Epithelial cell of proximal tubule (primary cell): ENCODE measurements around the gene TMEM204. TPM values are rescaled to one million over a fixed set of nuclear protein-coding genes. Genes with fewer than 3 reads are reported as not detected.

Experiments used
- DNase-seq: peaks from one replicate; pipeline ENCODE4 v3.0.0-alpha.2; 2011; ENCODE audit warnings: low read depth
- H3K4me3 ChIP-seq: 2 replicates; pipeline ENCODE4 v1.5.1; 2011; ENCODE audit warnings: low read depth, mild to moderate bottlenecking, low read length
- total RNA-seq: library from RNA; depleted of rRNA; stranded (reverse); fragments of >200 nt; gene quantifications from 2 replicates; pipeline ENCODE4 v1.2.3, GENCODE V29; 2015
- TF ChIP-seq, protein P1 (sequence below): conservative IDR thresholded peaks from 2 replicates; pipeline ENCODE4 v1.5.1; 2012; ENCODE audit warnings: low read depth, mild to moderate bottlenecking, low read length

Gene TMEM204
- total RNA-seq, 1 donor from 2014 or later = not detected

DNA sequence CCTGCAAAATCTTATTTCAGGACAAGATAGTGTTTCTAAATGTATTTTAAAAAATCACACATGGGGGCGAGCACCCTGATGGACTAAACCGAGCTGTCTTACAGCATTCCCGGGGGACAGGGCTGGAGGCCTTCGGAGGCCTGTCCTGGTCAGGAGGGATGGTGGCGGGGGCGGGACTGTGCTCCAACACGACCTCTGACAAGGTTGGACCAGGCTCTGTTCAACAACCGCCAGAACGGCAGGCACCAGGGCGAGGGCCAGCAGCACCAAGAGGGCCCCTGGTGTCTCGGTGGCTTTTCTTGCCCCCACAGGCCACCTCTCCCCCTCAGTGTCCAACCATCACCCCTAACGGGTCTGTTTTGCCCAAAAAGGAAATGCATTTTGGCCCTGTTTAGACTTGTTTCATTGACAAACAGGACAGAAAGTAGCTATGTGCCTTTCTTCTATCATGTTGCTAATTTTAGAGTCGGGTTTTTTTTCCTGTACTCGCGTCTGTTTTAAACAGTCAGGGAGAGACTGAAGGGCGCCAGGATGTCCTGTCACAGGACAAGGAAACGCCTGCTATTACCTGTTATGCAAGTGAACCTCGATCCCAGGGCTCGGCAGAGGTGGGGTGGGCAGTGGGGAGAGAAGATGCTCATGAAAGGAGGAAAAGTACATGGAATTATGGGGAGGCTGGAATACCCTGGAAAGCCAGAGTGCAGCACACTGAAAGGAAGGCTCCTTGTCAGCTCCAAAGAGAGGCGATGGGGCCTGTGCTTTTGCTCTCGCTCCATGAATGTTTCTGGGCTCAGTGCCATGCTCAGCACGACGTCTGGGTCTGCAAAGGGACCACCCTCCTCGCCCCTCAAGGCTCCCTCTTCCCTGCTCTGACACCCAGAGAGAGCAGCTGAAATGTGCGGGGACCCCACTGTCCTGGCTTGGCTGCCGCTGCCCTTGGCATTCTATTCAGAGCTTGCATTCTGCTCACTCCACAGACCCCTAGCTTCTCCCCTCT, 11.9 kb downstream of the TMEM204 start:
- DNase-seq = no peak
- no peak overlapping the region for H3K4me3 ChIP-seq
- TF ChIP-seq, protein P1, sequence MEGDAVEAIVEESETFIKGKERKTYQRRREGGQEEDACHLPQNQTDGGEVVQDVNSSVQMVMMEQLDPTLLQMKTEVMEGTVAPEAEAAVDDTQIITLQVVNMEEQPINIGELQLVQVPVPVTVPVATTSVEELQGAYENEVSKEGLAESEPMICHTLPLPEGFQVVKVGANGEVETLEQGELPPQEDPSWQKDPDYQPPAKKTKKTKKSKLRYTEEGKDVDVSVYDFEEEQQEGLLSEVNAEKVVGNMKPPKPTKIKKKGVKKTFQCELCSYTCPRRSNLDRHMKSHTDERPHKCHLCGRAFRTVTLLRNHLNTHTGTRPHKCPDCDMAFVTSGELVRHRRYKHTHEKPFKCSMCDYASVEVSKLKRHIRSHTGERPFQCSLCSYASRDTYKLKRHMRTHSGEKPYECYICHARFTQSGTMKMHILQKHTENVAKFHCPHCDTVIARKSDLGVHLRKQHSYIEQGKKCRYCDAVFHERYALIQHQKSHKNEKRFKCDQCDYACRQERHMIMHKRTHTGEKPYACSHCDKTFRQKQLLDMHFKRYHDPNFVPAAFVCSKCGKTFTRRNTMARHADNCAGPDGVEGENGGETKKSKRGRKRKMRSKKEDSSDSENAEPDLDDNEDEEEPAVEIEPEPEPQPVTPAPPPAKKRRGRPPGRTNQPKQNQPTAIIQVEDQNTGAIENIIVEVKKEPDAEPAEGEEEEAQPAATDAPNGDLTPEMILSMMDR = no peak

DNA sequence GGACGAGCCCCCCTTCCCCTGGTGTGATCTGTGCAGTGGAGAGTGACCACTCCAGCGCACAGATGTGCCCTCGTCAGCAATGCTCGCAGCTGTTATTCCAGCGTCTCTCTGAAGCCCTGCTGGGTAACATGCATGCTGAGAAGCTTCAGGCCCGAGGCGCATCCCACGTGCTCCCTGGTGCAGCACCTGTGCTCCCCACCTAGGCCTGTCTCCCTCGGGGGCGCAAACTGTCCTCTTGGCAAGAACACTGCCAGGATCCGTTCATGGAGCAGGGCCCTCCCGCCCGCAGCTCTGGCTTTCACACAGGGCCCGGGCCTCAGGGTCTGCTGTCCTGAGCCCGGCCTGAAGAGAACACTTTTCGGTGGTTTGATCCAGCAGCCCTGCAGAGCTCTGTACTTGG, 13.0 kb downstream of the TMEM204 start:
- no peak overlapping the region for H3K4me3 ChIP-seq
- no peak for DNase-seq
- TF ChIP-seq, protein P1 = no peak

DNA sequence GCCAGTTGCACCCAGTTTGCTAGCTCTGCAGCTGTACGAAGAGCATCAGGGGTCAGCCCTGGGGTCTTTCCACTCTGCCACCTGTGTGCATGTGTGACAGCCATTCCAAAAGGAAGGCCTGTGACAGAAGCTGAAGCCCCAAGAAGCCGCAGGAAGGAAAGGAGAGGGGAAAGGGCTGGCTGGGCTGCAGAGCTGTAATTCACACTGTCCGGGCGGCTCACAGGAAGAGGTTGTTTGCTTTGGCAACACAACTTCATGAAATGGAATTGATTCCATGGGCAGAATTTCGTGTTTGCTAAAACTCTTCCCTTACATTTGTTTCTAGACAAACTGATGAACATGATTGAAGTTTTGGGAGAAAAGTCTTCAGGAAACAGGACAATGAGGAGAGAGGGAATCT, 14.8 kb downstream of the TMEM204 start:
- TF ChIP-seq, protein P1 = no peak
- DNase-seq = no peak
- H3K4me3 ChIP-seq = no peak overlapping the region

DNA sequence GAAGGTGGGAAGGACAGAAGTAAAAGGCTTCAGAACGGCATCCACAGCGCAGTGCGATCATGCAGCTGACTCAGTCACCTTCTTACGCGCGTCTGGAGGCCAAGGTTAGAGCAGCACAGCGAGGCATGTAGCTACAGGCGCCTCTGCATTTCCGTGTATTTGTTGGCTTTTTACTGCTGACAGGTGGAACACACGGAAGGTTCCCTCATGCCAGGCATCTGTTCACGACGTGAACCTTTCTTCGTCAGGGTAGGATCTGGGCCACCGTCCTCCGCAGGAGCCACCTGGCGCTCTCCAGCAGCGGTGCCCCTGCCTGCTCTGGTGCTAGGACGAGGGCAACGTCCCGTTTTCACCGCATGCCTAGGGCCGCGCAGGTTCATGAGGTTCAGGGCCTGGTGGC, 15.3 kb downstream of the TMEM204 start:
- H3K4me3 ChIP-seq = no peak overlapping the region
- DNase-seq = no peak
- TF ChIP-seq, protein P1 = no peak

DNA sequence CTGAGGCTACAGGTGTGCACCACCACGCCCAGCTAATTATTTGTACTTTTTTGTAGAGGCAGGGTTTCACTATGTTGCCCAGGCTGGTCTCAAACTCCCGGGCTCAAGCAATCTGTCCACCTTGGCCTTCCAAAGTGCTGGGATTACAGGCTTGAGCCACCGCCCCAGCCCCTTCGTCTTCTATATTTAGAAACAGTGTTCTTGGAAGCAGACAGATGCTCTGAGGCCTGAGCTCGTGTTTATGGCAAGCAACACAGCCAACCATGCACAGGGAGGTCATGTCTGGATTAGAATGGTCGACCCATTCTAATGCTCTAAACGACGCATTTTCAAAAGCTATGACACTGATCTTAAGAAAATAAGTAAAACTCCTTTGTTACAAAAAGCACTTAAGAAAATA, 16.6 kb downstream of the TMEM204 start:
- TF ChIP-seq, protein P1 = no peak
- H3K4me3 ChIP-seq = no peak overlapping the region
- DNase-seq = no peak

DNA sequence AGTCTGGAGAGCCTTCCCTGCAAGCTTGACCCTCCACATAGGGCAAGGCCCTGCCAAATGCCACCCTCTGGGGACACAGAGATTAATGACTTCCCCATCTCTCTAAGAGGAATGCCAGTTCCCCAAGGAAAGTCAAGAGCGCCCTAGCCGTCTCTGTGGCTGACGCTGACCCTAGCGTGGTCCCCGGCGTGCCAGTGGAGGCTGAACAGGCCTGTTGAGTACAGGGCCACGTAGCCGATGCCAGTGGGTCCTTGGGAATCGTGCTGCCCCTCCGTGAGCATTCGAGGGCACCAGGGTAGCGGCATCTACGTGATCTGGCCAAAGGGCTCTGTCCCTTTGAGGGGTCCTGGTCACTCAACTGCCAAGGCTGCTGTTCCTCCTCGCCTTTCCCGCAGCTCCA, 17.2 kb downstream of the TMEM204 start:
- DNase-seq = no peak
- H3K4me3 ChIP-seq = no peak overlapping the region
- TF ChIP-seq, protein P1 = no peak
